Measurements from ENCODE around the gene COQ5. TPM values are rescaled to one million over a fixed set of nuclear protein-coding genes. Genes with fewer than 3 reads are reported as not detected.

The COQ5 gene
- total RNA-seq, 4 donors from 2014 or later: 22.6 to 40.4 (median 28.6) TPM

- H3K9me3 ChIP-seq: no peaks in the 10 kb centered on the region
- no peaks in the 10 kb centered on the region for H3K36me3 ChIP-seq
- TF ChIP-seq CTCF (IDR thresholded peaks at IDR 0.05): no peak
- no peak for TF ChIP-seq POLR2A (IDR thresholded peaks at IDR 0.05)
- DNase-seq: no peak
- no peak overlapping the region for H3K27ac ChIP-seq
- no peaks in the 10 kb centered on the region for H3K27me3 ChIP-seq
- H3K4me3 ChIP-seq: no peak overlapping the region
- H3K4me1 ChIP-seq: peaks cover 0 to 5% (median 0%) of the 10 kb centered on the region in 4 donors
These were observed 53.3 kb downstream of the COQ5 start for GRCh38 chr12:120475643-120476042.

GRCh38 chr12:120474616-120474960, 54.4 kb downstream of the COQ5 start:
- Histone ChIP-seq H3K36me3 (no peaks in the 10 kb centered on the region), H3K9me3 (no peaks in the 10 kb centered on the region), H3K27me3 (no peaks in the 10 kb centered on the region), H3K4me1 (peaks cover 0 to 12% (median 0%) of the 10 kb centered on the region in 4 donors), H3K27ac (no peak overlapping the region), H3K4me3 (no peak overlapping the region)
- TF ChIP-seq POLR2A (IDR thresholded peaks at IDR 0.05) (no peak), CTCF (IDR thresholded peaks at IDR 0.05) (no peak)
- DNase-seq: no peak

- Histone ChIP-seq H3K27ac (no peak overlapping the region), H3K4me3 (no peak overlapping the region), H3K36me3 (no peaks in the 10 kb centered on the region), H3K27me3 (no peaks in the 10 kb centered on the region), H3K9me3 (no peaks in the 10 kb centered on the region), H3K4me1 (peaks cover 0 to 12% (median 0%) of the 10 kb centered on the region in 4 donors)
- DNase-seq: no peak
- TF ChIP-seq CTCF (IDR thresholded peaks at IDR 0.05) (no peak), POLR2A (IDR thresholded peaks at IDR 0.05) (no peak)
These were observed 54.9 kb downstream of the COQ5 start for GRCh38 chr12:120473807-120474615.

- Histone ChIP-seq H3K27me3 (no peaks in the 10 kb centered on the region), H3K27ac (no peak overlapping the region), H3K36me3 (no peaks in the 10 kb centered on the region), H3K4me1 (peaks cover 0 to 12% (median 0%) of the 10 kb centered on the region in 4 donors), H3K4me3 (no peak overlapping the region), H3K9me3 (no peaks in the 10 kb centered on the region)
- DNase-seq: no peak
- TF ChIP-seq CTCF (IDR thresholded peaks at IDR 0.05): no peak
- TF ChIP-seq POLR2A (IDR thresholded peaks at IDR 0.05): no peak
These were observed 56.4 kb downstream of the COQ5 start for GRCh38 chr12:120472521-120472920.

- TF ChIP-seq CTCF (IDR thresholded peaks at IDR 0.05) (no peak), POLR2A (IDR thresholded peaks at IDR 0.05) (no peak)
- Histone ChIP-seq H3K4me1 (peaks cover 0 to 17% (median 0%) of the 10 kb centered on the region in 4 donors), H3K36me3 (peaks cover 0 to 5% (median 0%) of the 10 kb centered on the region in 3 donors), H3K9me3 (no peaks in the 10 kb centered on the region), H3K4me3 (peak overlapping the region; percentile 92 to 94 (median 94)), H3K27ac (peak overlapping the region; percentile 93 to 96 (median 94)), H3K27me3 (no peaks in the 10 kb centered on the region)
- no peak for DNase-seq
These were observed 58.7 kb downstream of the COQ5 start for GRCh38 chr12:120470150-120470784.
